ENCODE results near the gene MSLN. TPM values are rescaled to one million over a fixed set of nuclear protein-coding genes. Genes with fewer than 3 reads are reported as not detected.
"Not testable (repeated sequence)": the region's sequence is repeated elsewhere in the genome, so short reads cannot be mapped to it uniquely, and the experiment has no call there.

MSLN gene
- total RNA-seq, 2 donors from 2014 or later: 0.74 to 7.3 TPM

- DNase-seq (ENCODE audit: low spot score): no peak
- no peaks in the 10 kb centered on the region for H3K9me3 ChIP-seq
- intact Hi-C loops (cut with DNase I): no loop called here
- peaks cover 2% of the 10 kb centered on the region for H3K27me3 ChIP-seq (replicated peaks; ENCODE audit: insufficient read depth)
- no peak overlapping the region for H3K4me3 ChIP-seq
- no peak overlapping the region for H3K27ac ChIP-seq
- 82% methylated on average over 39 of the region's 46 CpGs for WGBS
- no peak for TF ChIP-seq POLR2AphosphoS5 (IDR thresholded peaks at IDR 0.05)
- TF ChIP-seq CTCF (IDR thresholded peaks at IDR 0.05): no peak
- no peak for TF ChIP-seq POLR2A (IDR thresholded peaks at IDR 0.05)
- H3K4me1 ChIP-seq (replicated peaks): no peaks in the 10 kb centered on the region
- H3K36me3 ChIP-seq: no peaks in the 10 kb centered on the region
Measured at GRCh38 chr16:774086-775001, 13.8 kb downstream of the MSLN start.

- DNase-seq (ENCODE audit: low spot score): no peak
- TF ChIP-seq POLR2A (IDR thresholded peaks at IDR 0.05): no peak
- no peak for TF ChIP-seq POLR2AphosphoS5 (IDR thresholded peaks at IDR 0.05)
- no peak for TF ChIP-seq CTCF (IDR thresholded peaks at IDR 0.05)
- H3K36me3 ChIP-seq: no peaks in the 10 kb centered on the region
- no peak overlapping the region for H3K27ac ChIP-seq
- H3K27me3 ChIP-seq (replicated peaks; ENCODE audit: insufficient read depth): peaks cover 2% of the 10 kb centered on the region
- H3K4me1 ChIP-seq (replicated peaks): no peaks in the 10 kb centered on the region
- no peak overlapping the region for H3K4me3 ChIP-seq
- no peaks in the 10 kb centered on the region for H3K9me3 ChIP-seq
- intact Hi-C loops (cut with DNase I): no loop called here
- WGBS: 64% methylated on average over 34 of the region's 36 CpGs
Measured at GRCh38 chr16:775236-775796, 14.8 kb downstream of the MSLN start.

DNA sequence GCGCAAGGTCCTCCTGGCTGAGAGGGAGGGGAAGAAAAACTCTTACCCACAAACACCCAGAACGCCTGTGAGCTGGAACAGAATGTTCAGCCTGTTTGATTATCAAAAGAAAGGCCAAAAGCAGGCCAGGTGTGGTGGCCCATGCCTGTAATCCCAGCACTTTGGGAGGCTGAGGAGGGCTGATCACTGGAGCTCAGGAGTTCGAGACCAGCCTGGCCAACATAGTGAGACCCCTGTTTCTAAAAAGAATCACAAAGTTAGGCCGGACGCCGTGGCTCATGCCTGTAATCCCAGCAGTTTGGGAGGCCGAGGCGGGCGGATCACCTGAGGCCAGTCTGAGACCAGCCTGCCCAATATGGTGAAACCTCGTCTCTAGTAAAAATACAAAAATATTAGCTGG is 15.8 kb downstream of the MSLN start:
- DNase-seq (ENCODE audit: low spot score); H3K9me3 ChIP-seq; intact Hi-C loops (cut with DNase I); H3K4me3 ChIP-seq; H3K27ac ChIP-seq; H3K36me3 ChIP-seq; H3K27me3 ChIP-seq (replicated peaks; ENCODE audit: insufficient read depth); H3K4me1 ChIP-seq (replicated peaks): not testable (repeated sequence)
- WGBS: 85% methylated on average over 10 of the region's 10 CpGs

GRCh38 chr16:776824-777223 is 16.3 kb downstream of the MSLN start:
- 63% methylated on average over 9 of the region's 9 CpGs for WGBS
- Histone ChIP-seq H3K27me3 (replicated peaks; ENCODE audit: insufficient read depth) (peaks cover 9% of the 10 kb centered on the region), H3K36me3 (no peaks in the 10 kb centered on the region), H3K9me3 (no peaks in the 10 kb centered on the region), H3K4me3 (no peak overlapping the region), H3K27ac (no peak overlapping the region), H3K4me1 (replicated peaks) (no peaks in the 10 kb centered on the region)
- intact Hi-C loops (cut with DNase I): no loop called here
- TF ChIP-seq POLR2A (IDR thresholded peaks at IDR 0.05): no peak
- no peak for TF ChIP-seq POLR2AphosphoS5 (IDR thresholded peaks at IDR 0.05)
- TF ChIP-seq CTCF (IDR thresholded peaks at IDR 0.05): no peak
- no peak for DNase-seq (ENCODE audit: low spot score)

DNA sequence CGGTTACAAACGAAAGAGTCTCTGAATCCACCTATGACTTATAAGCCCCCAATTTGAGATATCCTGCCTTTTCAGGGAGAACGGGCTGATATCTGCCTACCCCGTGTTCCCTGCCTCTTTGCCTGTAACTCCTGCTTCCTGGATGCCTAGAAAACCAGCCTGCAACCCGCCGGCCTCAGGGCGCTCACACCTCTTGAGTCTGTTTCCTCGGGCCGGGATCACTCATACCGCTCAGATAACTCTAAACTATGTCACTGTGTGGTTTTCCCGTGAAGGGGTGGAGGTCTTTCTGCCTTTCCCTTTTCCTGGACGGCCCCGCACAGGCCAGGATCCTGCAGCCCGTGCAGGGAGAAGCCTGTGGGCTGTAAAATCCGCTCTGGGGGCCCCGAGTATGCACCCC is 17.3 kb downstream of the MSLN start:
- Histone ChIP-seq H3K27ac (no peak overlapping the region), H3K4me1 (replicated peaks) (no peaks in the 10 kb centered on the region), H3K27me3 (replicated peaks; ENCODE audit: insufficient read depth) (peaks cover 12% of the 10 kb centered on the region), H3K36me3 (no peaks in the 10 kb centered on the region), H3K4me3 (no peak overlapping the region), H3K9me3 (no peaks in the 10 kb centered on the region)
- intact Hi-C loops (cut with DNase I): no loop called here
- no peak for DNase-seq (ENCODE audit: low spot score)
- 36% methylated on average over 16 of the region's 16 CpGs for WGBS
- TF ChIP-seq POLR2AphosphoS5 (IDR thresholded peaks at IDR 0.05) (no peak), CTCF (IDR thresholded peaks at IDR 0.05) (no peak), POLR2A (IDR thresholded peaks at IDR 0.05) (no peak)
